GM12878 (cell line): Measurements from ENCODE around the gene ZBTB18. TPM values are rescaled to one million over a fixed set of nuclear protein-coding genes. Genes with fewer than 3 reads are reported as not detected.

ENCODE experiments used
- CEBPZ ChIP-seq: fragments of 150-350 bp; IDR thresholded peaks from 2 replicates; pipeline ENCODE4 v1.6.1; 2016; ENCODE audit warnings: low read depth, low read length
- CHD4 ChIP-seq: fragments of 200-600 bp; sonication (generic); IDR thresholded peaks from 2 replicates; pipeline ENCODE4 v1.6.1; 2016; ENCODE audit warnings: mild to moderate bottlenecking
- GATAD2B ChIP-seq: fragments of 450-650 bp; conservative IDR thresholded peaks from 2 replicates; pipeline ENCODE4 v1.6.1; 2017; ENCODE audit warnings: low read depth, mild to moderate bottlenecking, moderate library complexity
- KDM1A ChIP-seq: fragments of 200-600 bp; sonication (generic); IDR thresholded peaks from 2 replicates; pipeline ENCODE4 v1.6.1; 2016; ENCODE audit warnings: borderline replicate concordance
- MXI1 ChIP-seq: fragments of 150-350 bp; IDR thresholded peaks from 2 replicates; pipeline ENCODE4 v1.6.1; 2011; ENCODE audit warnings: low read depth, mild to moderate bottlenecking, inconsistent platforms, low read length, improper control_type of control experiment
- NFXL1 ChIP-seq: fragments of 450-650 bp; IDR thresholded peaks from 2 replicates; pipeline ENCODE4 v1.6.1; 2017; ENCODE audit warnings: antibody characterized with exemption, mild to moderate bottlenecking, borderline replicate concordance
- POLR2A ChIP-seq: IDR thresholded peaks from 2 replicates; pipeline ENCODE4 v1.6.1; 2011; ENCODE audit warnings: low read depth, mild to moderate bottlenecking, low read length
- PRDM15 ChIP-seq: fragments of 450-650 bp; formaldehyde crosslinking; IDR thresholded peaks from 2 replicates; pipeline ENCODE4 v1.4.0; 2020; ENCODE audit warnings: mild to moderate bottlenecking, moderate library complexity
- RAD21 ChIP-seq: IDR thresholded peaks from 2 replicates; pipeline ENCODE4 v1.6.1; 2011; ENCODE audit warnings: mild to moderate bottlenecking, low read depth, low read length, moderate library complexity; ENCODE audit not compliant: insufficient read depth
- RCOR1 ChIP-seq: conservative IDR thresholded peaks from 2 replicates; pipeline ENCODE4 v1.6.1; 2012; ENCODE audit warnings: low read depth, low read length, improper control_type of control experiment
- SIN3A ChIP-seq: IDR thresholded peaks from 2 replicates; pipeline ENCODE4 v1.6.1; 2012; ENCODE audit warnings: low read depth, low read length, improper control_type of control experiment
- SIX5 ChIP-seq: IDR thresholded peaks from 2 replicates; pipeline ENCODE4 v1.6.1; 2011; ENCODE audit warnings: mild to moderate bottlenecking, low read depth, low read length, moderate library complexity; ENCODE audit not compliant: severe bottlenecking
- STAT3 ChIP-seq: IDR thresholded peaks from 2 replicates; pipeline ENCODE4 v1.6.1; 2011; ENCODE audit warnings: low read depth, low read length, improper control_type of control experiment
- TCF3 ChIP-seq: IDR thresholded peaks from 2 replicates; pipeline ENCODE4 v1.6.1; 2012; ENCODE audit warnings: low read depth, mild to moderate bottlenecking, low read length, borderline replicate concordance; ENCODE audit not compliant: insufficient read depth
- polyA plus RNA-seq, 11 experiments: library from polyadenylated mRNA; depleted of rRNA in 4 of 11; unstranded in 6 of 11; stranded (reverse) in 5 of 11; fragments of >200 nt; fragmentation: Nextera tagmentation in 4 of 11; fragmentation: Illumina TruSeq in 1 of 11; extraction: Ambion mirVana in 4 of 11; extraction: Trizol in 1 of 11; gene quantifications; 1 replicate in 1 of 11; 2 replicates in 10 of 11; pipeline versions ENCODE4 v1.2.1 to v1.2.3, GENCODE V29; 2011 to 2016; ENCODE audit warnings: inconsistent platforms in 2 of 11, missing spikeins in 2 of 11, low read depth in 1 of 11
- total RNA-seq, 4 experiments: library from RNA; depleted of rRNA in 3 of 4; stranded (reverse); fragments of >200 nt in 3 of 4; fragmentation: Illumina TruSeq in 1 of 4; extraction: Trizol in 1 of 4; gene quantifications; 2 replicates each; pipeline versions ENCODE4 v1.2.1 to v1.2.3, GENCODE V29; 2013 to 2021
- TF ChIP-seq, protein P1 (sequence below), 3 experiments: IDR thresholded peaks in 2 of 3; conservative IDR thresholded peaks in 1 of 3; 2 replicates each; pipeline ENCODE4 v1.5.1; 2011; ENCODE audit warnings: low read depth in 3 of 3, low read length in 3 of 3, mild to moderate bottlenecking in 3 of 3, control low read depth in 2 of 3, moderate library complexity in 2 of 3, inconsistent platforms in 1 of 3, mixed read lengths in 1 of 3; ENCODE audit not compliant: control insufficient read depth in 2 of 3, insufficient read depth in 1 of 3; ENCODE audit errors: extremely low read depth in 1 of 3
- TF ChIP-seq, protein P2 (sequence below): IDR thresholded peaks from 2 replicates; pipeline ENCODE4 v1.6.1; 2012; ENCODE audit warnings: low read depth, low read length, improper control_type of control experiment
- TF ChIP-seq, protein P3 (sequence below): IDR thresholded peaks from 2 replicates; pipeline ENCODE4 v1.6.1; 2012; ENCODE audit warnings: low read depth, low read length, improper control_type of control experiment

Gene ZBTB18
- total and polyA plus RNA-seq, 10 of the 15 experiments (the other 5 are each of a cell fraction or from before 2014, with no cell fraction given): 0.27 to 8.6 (median 6.1) TPM

GRCh38 chr1:244013100-244013499 is 38.0 kb upstream of the ZBTB18 start (continued):
- TF ChIP-seq, protein P1, sequence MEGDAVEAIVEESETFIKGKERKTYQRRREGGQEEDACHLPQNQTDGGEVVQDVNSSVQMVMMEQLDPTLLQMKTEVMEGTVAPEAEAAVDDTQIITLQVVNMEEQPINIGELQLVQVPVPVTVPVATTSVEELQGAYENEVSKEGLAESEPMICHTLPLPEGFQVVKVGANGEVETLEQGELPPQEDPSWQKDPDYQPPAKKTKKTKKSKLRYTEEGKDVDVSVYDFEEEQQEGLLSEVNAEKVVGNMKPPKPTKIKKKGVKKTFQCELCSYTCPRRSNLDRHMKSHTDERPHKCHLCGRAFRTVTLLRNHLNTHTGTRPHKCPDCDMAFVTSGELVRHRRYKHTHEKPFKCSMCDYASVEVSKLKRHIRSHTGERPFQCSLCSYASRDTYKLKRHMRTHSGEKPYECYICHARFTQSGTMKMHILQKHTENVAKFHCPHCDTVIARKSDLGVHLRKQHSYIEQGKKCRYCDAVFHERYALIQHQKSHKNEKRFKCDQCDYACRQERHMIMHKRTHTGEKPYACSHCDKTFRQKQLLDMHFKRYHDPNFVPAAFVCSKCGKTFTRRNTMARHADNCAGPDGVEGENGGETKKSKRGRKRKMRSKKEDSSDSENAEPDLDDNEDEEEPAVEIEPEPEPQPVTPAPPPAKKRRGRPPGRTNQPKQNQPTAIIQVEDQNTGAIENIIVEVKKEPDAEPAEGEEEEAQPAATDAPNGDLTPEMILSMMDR (IDR thresholded peaks at IDR 0.05 in 2 of 3, conservative IDR thresholded peaks at IDR 0.05 in 1 of 3; ENCODE audit: control insufficient read depth in 2 of 3, extremely low read depth in 1 of 3, insufficient read depth in 1 of 3, low read depth in 3 of 3, low read length in 3 of 3): no peak
- TF ChIP-seq RCOR1 (no peak), STAT3 (no peak), POLR2A (no peak), PRDM15 (CRISPR knock-in tag) (no peak), KDM1A (no peak), TCF3 (no peak), RAD21 (no peak), CHD4 (no peak), SIN3A (no peak), SIX5 (no peak), MXI1 (no peak), NFXL1 (no peak), CEBPZ (no peak), GATAD2B (no peak)
- TF ChIP-seq, protein P2, sequence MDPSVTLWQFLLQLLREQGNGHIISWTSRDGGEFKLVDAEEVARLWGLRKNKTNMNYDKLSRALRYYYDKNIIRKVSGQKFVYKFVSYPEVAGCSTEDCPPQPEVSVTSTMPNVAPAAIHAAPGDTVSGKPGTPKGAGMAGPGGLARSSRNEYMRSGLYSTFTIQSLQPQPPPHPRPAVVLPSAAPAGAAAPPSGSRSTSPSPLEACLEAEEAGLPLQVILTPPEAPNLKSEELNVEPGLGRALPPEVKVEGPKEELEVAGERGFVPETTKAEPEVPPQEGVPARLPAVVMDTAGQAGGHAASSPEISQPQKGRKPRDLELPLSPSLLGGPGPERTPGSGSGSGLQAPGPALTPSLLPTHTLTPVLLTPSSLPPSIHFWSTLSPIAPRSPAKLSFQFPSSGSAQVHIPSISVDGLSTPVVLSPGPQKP: no peak
- TF ChIP-seq, protein P3, sequence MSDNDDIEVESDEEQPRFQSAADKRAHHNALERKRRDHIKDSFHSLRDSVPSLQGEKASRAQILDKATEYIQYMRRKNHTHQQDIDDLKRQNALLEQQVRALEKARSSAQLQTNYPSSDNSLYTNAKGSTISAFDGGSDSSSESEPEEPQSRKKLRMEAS: no peak
